GM19452 (cell line): ENCODE data around the gene TCF23.
"Not testable (repeated sequence)": the region's sequence is repeated elsewhere in the genome, so short reads cannot be mapped to it uniquely, and the experiment has no call there.

ENCODE experiments used
- ATAC-seq: cut with Tn5 transposase; IDR thresholded peaks from one replicate; pipeline ENCODE4 v1.9.1; 2021; ENCODE audit not compliant: unreplicated experiment

TCF23 gene

GRCh38 chr2:27186613-27187345 is 38.0 kb downstream of the TCF23 start:
- ATAC-seq = no peak

GRCh38 chr2:27189989-27190388 is 41.2 kb downstream of the TCF23 start:
- no peak for ATAC-seq

- no peak for ATAC-seq
Observed at GRCh38 chr2:27191070-27191829, 42.4 kb downstream of the TCF23 start.

- ATAC-seq = no peak
Observed at GRCh38 chr2:27194538-27195354, 45.9 kb downstream of the TCF23 start.

GRCh38 chr2:27195799-27196198 is 47.0 kb downstream of the TCF23 start:
- ATAC-seq = not testable (repeated sequence)

GRCh38 chr2:27198068-27198467 is 49.3 kb downstream of the TCF23 start:
- ATAC-seq = not testable (repeated sequence)

GRCh38 chr2:27198627-27199026 is 49.8 kb downstream of the TCF23 start:
- ATAC-seq = no peak

GRCh38 chr2:27199241-27199640 is 50.4 kb downstream of the TCF23 start:
- no peak for ATAC-seq

GRCh38 chr2:27201675-27202074 is 52.9 kb downstream of the TCF23 start:
- no peak for ATAC-seq

GRCh38 chr2:27202854-27203253 is 54.0 kb downstream of the TCF23 start:
- ATAC-seq = no peak

- no peak for ATAC-seq
Observed at GRCh38 chr2:27203741-27204140, 54.9 kb downstream of the TCF23 start.

GRCh38 chr2:27204566-27204965 is 55.8 kb downstream of the TCF23 start:
- no peak for ATAC-seq

GRCh38 chr2:27205206-27205605 is 56.4 kb downstream of the TCF23 start:
- no peak for ATAC-seq

GRCh38 chr2:27206346-27206745 is 57.5 kb downstream of the TCF23 start:
- no peak for ATAC-seq
